Lower lobe of right lung (tissue), 2 donors: ENCODE measurements around the gene OR51E2. TPM values are rescaled to one million over a fixed set of nuclear protein-coding genes. Genes with fewer than 3 reads are reported as not detected.

ENCODE experiments used
- ATAC-seq, 2 donors: fragments of 200-7000 bp; cut with Tn5 transposase; one replicate each; pipeline ENCODE4 v1.9.1; 2020 to 2022; ENCODE audit warnings: mild to moderate bottlenecking in 2 of 2, moderate library complexity in 2 of 2
- DNase-seq: peaks from one replicate; pipeline ENCODE4 v3.0.0-alpha.2; 2020
- H3K27ac ChIP-seq: fragments of 200-600 bp; one replicate; pipeline ENCODE4 v1.8.0; 2022
- H3K27me3 ChIP-seq: fragments of 200-600 bp; one replicate; pipeline ENCODE4 v1.8.0; 2022; ENCODE audit warnings: low read depth
- H3K36me3 ChIP-seq: fragments of 200-600 bp; one replicate; pipeline ENCODE4 v1.8.0; 2022; ENCODE audit warnings: mild to moderate bottlenecking
- H3K4me1 ChIP-seq: fragments of 200-600 bp; one replicate; pipeline ENCODE4 v1.8.0; 2022
- H3K4me3 ChIP-seq: fragments of 200-600 bp; one replicate; pipeline ENCODE4 v1.8.0; 2022; ENCODE audit warnings: mild to moderate bottlenecking
- H3K9me3 ChIP-seq: fragments of 200-600 bp; one replicate; pipeline ENCODE4 v1.8.0; 2022
- intact Hi-C: fragments of 100-400 bp; cut with DNase I; formaldehyde crosslinking; loops from one replicate; pipeline ENCODE4 v1.11.0; 2022
- total RNA-seq: library from RNA; stranded (reverse); fragmentation: NEBNext Ultra II Directional; extraction: Animal tissue kit (Norgen Biotek cat#: 25700); gene quantifications from one replicate; pipeline ENCODE4 v1.2.1, GENCODE V29; 2021
- TF ChIP-seq, protein P1 (sequence below): fragments of 200-600 bp; IDR thresholded peaks from one replicate; pipeline ENCODE4 v1.8.0; 2022; ENCODE audit warnings: antibody characterized with exemption, mild to moderate bottlenecking
- donor health status: DM: no; HTN: yes; CAD: no; lungs with severe emphysema.

The OR51E2 gene
- total RNA-seq, 1 donor from 2014 or later = not detected

- no peak overlapping the region for H3K4me3 ChIP-seq
- no peaks in the 10 kb centered on the region for H3K9me3 ChIP-seq
- H3K4me1 ChIP-seq = no peaks in the 10 kb centered on the region
- DNase-seq (no peak), ATAC-seq (no peak)
- TF ChIP-seq, protein P1, sequence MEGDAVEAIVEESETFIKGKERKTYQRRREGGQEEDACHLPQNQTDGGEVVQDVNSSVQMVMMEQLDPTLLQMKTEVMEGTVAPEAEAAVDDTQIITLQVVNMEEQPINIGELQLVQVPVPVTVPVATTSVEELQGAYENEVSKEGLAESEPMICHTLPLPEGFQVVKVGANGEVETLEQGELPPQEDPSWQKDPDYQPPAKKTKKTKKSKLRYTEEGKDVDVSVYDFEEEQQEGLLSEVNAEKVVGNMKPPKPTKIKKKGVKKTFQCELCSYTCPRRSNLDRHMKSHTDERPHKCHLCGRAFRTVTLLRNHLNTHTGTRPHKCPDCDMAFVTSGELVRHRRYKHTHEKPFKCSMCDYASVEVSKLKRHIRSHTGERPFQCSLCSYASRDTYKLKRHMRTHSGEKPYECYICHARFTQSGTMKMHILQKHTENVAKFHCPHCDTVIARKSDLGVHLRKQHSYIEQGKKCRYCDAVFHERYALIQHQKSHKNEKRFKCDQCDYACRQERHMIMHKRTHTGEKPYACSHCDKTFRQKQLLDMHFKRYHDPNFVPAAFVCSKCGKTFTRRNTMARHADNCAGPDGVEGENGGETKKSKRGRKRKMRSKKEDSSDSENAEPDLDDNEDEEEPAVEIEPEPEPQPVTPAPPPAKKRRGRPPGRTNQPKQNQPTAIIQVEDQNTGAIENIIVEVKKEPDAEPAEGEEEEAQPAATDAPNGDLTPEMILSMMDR = no peak
- H3K27me3 ChIP-seq = no peaks in the 10 kb centered on the region
- intact Hi-C loops = no loop called here
- H3K36me3 ChIP-seq = no peaks in the 10 kb centered on the region
- no peak overlapping the region for H3K27ac ChIP-seq
Observed at GRCh38 chr11:4658629-4659445, 38.8 kb downstream of the OR51E2 start.

- H3K27me3 ChIP-seq = no peaks in the 10 kb centered on the region
- no peak for DNase-seq
- H3K36me3 ChIP-seq = no peaks in the 10 kb centered on the region
- H3K4me1 ChIP-seq = no peaks in the 10 kb centered on the region
- no peaks in the 10 kb centered on the region for H3K9me3 ChIP-seq
- TF ChIP-seq, protein P1 = no peak
- no peak overlapping the region for H3K27ac ChIP-seq
- H3K4me3 ChIP-seq = no peak overlapping the region
- intact Hi-C loops = no loop called here
- ATAC-seq = no peak
Observed at GRCh38 chr11:4654635-4655369, 42.9 kb downstream of the OR51E2 start.

- TF ChIP-seq, protein P1 = no peak
- Histone ChIP-seq H3K9me3 (no peaks in the 10 kb centered on the region), H3K4me3 (no peak overlapping the region), H3K27ac (no peak overlapping the region), H3K4me1 (no peaks in the 10 kb centered on the region), H3K27me3 (no peaks in the 10 kb centered on the region), H3K36me3 (no peaks in the 10 kb centered on the region)
- no peak for ATAC-seq
- intact Hi-C loops = no loop called here
- DNase-seq = no peak
Observed at GRCh38 chr11:4647766-4648165, 49.9 kb downstream of the OR51E2 start.

- intact Hi-C loops = no loop called here
- H3K4me3 ChIP-seq = no peak overlapping the region
- ATAC-seq = no peak
Observed at GRCh38 chr11:4645974-4646373, 51.7 kb downstream of the OR51E2 start.

DNA sequence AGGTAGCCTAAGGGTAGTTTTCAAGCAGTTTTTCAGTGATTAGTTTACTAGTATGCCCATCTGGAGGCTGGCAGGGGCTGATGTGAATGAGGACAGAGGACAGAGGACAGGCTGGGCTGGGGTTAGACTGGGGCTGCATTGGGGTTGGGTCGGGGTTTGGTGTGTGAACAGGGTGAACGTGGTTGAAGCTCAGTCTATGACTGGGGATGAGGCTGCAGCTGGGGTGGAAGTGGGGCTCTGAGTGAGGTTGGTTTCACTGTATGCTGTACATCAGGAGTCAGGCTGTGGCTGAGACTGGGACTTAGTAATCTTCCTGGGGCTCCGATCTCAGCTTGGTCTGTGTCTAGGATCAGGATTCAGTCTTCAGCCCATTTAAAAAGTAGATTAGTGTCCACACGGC lies 53.4 kb downstream of the OR51E2 start:
- Histone ChIP-seq H3K27ac (no peak overlapping the region), H3K9me3 (no peaks in the 10 kb centered on the region), H3K36me3 (no peaks in the 10 kb centered on the region), H3K4me3 (no peak overlapping the region), H3K4me1 (no peaks in the 10 kb centered on the region), H3K27me3 (no peaks in the 10 kb centered on the region)
- DNase-seq (no peak), ATAC-seq (no peak)
- TF ChIP-seq, protein P1 = no peak
- intact Hi-C loops = no loop called here

More at GRCh38 chr11:4645974-4646373, 51.7 kb downstream of the OR51E2 start:
- TF ChIP-seq, protein P1 = no peak
- no peaks in the 10 kb centered on the region for H3K9me3 ChIP-seq
- H3K27ac ChIP-seq = no peak overlapping the region
- no peak for DNase-seq
- no peaks in the 10 kb centered on the region for H3K27me3 ChIP-seq
- H3K4me1 ChIP-seq = no peaks in the 10 kb centered on the region
- H3K36me3 ChIP-seq = no peaks in the 10 kb centered on the region
